SH-SY5Y (cell line): ENCODE results near the gene NETO2.

ENCODE experiments used
- GATA2 ChIP-seq: IDR thresholded peaks from 2 replicates; pipeline ENCODE4 v1.6.1; 2011; ENCODE audit warnings: mild to moderate bottlenecking, low read depth, low read length
- GATA3 ChIP-seq: IDR thresholded peaks from 2 replicates; pipeline ENCODE4 v1.6.1; 2011; ENCODE audit warnings: low read depth, mild to moderate bottlenecking, low read length, moderate library complexity

NETO2 gene

DNA sequence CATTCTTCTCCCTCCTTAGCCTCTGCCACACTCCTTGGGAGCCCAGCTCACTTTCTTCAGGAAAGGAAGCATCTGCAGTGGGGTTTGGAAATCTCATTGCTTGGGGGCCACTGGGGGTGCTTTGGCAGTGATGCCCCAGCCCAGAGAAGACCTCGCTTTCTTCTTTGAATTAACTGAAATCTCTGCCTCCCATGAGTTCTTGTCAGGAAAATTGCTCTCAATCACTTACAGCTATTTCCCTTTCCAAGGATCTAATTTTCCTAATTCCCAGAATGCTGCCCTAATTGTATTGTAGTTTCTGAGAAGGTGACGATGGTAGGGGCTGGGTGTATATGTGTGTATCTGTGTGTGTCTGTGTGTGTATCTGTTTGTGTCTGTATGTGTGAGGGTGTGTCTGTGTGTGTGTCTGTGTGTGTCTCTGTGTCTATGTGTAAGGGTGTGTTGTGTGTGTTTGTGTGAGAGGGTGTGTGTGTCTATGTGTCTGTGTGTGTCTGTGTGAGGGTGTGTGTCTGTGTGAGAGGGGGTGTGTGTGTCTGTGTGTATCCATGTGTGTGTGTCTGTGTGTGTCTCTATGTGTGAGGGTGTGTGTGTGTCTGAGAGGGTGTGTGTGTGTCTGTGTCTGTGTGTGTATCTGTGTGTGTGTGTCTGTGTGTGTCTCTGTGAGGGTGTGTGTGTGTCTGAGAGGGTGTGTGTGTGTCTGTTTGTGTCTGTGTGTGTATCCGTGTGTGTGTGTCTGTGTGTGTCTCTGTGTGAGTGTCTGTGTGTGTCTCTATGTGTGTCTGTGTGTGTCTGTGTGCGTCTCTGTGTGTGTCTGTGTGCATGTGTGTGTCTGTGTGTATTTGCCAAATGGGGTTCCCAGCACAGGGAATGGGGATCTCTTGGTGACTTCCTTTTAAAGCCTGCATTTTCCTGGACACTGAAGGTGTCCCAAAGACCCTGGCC lies 86.8 kb downstream of the NETO2 start:
- TF ChIP-seq GATA3 = no peak
- TF ChIP-seq GATA2 = no peak

- TF ChIP-seq GATA3 = no peak
- no peak for TF ChIP-seq GATA2
Measured at GRCh38 chr16:47055136-47055885, 88.4 kb downstream of the NETO2 start.

DNA sequence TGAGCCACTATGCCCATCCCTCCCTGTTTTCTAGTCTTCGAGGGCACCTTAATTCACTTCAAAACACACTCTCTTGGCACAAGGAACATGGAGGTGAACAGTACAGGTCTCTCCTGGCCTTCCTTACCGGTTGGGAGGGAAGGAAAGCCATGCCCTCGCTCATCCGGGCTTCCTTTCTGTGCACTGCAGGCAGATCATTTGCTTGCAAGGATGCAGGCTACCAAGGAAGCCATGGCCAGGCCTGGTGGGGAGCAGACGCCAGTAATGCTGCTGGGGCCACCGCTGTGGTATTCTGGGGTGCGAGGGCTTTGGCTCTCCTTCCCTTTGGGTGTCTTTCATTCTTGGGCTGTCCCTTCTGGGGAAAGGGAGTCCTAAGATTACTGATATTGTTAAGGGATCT lies 89.4 kb downstream of the NETO2 start:
- TF ChIP-seq GATA3 (no peak), GATA2 (no peak)

GRCh38 chr16:47053895-47054294 lies 89.8 kb downstream of the NETO2 start:
- TF ChIP-seq GATA2 = no peak
- no peak for TF ChIP-seq GATA3

DNA sequence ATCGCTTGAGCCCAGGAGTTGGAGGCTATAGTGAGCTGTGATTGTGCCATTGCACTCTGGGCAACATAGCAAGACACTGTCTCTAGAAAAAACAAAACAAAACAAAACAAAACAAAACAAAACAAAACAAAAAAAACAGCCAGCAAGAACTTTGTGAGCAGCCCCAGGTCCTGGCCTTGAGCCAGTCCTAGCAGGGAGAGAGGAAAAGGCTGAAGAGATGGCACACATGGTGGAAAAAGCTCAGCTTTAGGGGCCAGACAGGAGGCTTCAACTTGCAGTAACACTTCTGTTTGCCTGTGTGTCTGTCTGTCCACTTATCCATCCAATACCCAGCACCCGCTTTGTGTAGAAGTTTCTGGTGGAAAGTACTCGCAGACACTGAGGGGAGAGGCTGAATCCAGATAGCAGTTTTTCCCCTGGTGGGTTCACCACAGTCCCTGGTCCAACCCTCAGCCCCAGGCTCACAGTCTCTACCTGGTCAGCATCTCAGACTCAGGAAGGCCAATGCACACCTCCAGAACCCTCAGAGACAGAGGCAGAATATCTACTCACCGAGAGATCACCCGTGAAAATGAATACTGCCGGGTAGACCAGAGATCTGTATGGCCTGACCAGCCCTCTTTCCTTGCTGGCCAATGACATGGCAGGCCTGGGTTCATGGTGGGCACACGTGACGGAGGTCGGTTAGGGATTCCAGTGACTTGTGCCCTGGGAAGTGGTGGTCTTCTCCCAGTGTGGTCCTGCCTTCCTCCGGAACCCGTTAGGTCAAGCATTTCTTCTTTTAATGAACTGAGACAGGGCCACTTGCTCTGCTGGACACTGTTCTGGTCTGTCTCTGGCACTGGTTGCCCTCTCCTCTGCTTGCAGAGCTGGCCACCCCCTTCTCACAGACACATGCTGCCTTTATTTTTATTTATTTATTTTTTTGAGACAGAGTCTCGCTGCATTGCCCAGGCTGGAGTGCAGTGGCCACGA lies 90.8 kb downstream of the NETO2 start:
- TF ChIP-seq GATA3 (no peak), GATA2 (no peak)

DNA sequence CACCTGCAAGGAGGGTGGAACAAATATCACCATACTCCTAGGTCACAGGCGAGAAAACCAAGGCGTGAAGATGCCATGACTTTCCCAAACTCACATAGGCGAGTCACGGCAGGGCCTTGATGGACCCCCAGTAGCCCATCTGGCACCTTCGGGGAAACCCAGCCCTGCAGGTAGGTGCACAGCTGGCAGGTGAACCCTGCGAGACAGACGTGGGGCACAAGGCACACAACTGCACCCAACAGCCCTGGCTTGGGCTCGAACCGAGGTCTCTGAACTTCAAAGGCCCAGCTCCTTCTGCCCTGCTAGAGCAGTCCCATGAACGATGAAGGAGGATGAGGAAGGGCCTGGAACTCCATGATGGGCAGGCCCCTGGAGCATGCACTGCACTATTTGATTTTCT lies 92.7 kb downstream of the NETO2 start:
- no peak for TF ChIP-seq GATA2
- no peak for TF ChIP-seq GATA3

DNA sequence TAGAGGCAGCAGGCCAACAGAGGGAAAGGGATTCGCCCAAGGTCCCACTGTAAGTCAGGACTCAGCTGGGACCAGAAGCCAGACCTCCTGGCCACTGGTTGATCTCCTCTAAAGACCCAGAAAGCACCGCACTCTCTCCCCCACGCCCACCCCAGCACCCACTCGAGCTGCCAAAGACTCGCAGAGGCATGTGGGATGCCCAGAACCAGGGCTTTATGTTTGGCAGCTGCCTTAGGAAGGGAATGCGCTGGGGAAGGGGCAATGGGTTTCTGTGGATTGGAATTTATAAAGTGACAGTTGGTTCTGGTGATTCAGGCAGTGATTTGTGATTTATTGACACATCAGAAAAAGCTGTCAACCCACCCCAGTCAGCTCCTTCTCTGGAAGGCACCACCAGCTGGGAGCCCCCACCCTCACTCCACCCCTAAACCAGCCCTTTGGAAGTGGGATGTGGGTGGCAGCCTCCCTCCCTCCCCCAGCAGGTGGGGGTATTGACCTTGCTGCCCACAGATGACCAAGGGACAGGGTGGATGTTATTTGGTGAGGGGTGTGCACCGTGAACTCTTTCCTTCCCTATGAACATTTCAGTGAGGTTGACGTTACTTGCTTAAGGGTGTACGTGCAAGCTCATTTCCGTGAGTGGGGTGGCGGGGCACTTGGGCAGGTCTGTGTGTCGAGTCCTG lies 93.7 kb downstream of the NETO2 start:
- no peak for TF ChIP-seq GATA2

GRCh38 chr16:47047524-47048203 lies 96.1 kb downstream of the NETO2 start:
- no peak for TF ChIP-seq GATA2

- no peak for TF ChIP-seq GATA2
- TF ChIP-seq GATA3 = no peak
Measured at GRCh38 chr16:47046726-47047523, 96.8 kb downstream of the NETO2 start.

- no peak for TF ChIP-seq GATA2
- no peak for TF ChIP-seq GATA3
Measured at GRCh38 chr16:47045459-47045858, 98.3 kb downstream of the NETO2 start.

GRCh38 chr16:47045023-47045422 lies 98.7 kb downstream of the NETO2 start:
- TF ChIP-seq GATA2 (no peak), GATA3 (no peak)

- TF ChIP-seq GATA3 (no peak), GATA2 (no peak)
Measured at GRCh38 chr16:47043970-47044684, 99.6 kb downstream of the NETO2 start.
